SKM-1 treated with dmso at 0.1 percent for 144 hours (cell line): ENCODE results near the gene NR3C2.
"Not testable (repeated sequence)": the region's sequence is repeated elsewhere in the genome, so short reads cannot be mapped to it uniquely, and the experiment has no call there.

ENCODE experiments used
- DNase-seq: peaks from one replicate; lab custom pipeline; 2025; ENCODE audit not compliant: unreplicated experiment; lab: John Stamatoyannopoulos, UW

Gene NR3C2

DNA sequence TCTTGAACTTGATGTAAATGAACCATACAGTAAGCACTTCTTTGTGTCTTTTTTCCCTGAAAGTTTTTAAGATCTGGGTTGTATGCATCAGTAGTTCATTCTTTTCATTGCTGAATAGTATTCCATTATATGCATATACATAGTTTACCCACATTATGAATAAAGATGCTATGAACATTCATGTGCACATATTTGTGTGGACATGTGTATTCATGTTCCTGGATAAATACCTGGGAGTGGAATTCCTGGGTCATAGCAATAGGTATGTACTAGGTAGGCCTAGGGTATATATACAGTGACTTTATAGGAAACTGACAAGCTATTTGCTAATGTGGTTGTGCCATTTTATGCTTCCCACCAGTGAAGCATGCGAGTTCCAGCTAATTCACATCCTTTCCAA, 215.9 kb downstream of the NR3C2 start:
- no peak for DNase-seq

DNA sequence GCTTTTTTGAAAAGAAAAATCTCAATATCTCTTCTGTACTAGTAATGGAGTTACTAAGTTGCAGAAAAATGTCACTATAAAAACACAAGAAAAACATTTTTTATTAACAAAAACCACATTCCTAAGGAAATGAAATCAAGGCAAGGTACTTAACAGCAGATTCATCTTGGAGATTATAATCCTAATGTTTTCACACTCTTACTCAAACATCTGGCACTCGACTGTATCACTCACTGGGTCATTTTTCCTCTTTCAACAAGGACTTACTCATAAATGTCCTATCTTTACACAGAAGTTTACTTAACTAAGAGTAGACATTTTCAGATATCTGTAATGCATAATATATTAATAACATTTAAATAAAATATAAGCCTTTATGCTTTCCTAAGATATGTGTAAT, 216.6 kb downstream of the NR3C2 start:
- no peak for DNase-seq

DNA sequence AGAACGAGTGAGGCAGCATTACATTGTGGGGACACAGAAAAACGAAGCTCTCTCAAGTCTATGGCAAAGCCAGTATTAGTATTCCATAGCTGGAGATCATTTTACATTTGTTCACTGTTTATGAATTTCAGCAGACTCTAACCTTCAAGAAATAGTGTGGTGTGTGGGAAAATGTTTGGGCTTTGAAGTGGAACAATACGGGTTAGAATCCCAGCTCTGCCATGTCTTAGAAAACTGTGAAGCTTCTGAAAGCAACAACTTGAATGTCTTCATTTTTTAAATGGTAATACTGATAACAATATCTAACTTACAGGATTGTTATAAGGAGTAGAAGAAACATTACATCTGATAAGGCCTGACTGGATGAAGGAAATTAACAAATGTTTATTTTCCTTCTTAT, 217.7 kb downstream of the NR3C2 start:
- no peak for DNase-seq

DNA sequence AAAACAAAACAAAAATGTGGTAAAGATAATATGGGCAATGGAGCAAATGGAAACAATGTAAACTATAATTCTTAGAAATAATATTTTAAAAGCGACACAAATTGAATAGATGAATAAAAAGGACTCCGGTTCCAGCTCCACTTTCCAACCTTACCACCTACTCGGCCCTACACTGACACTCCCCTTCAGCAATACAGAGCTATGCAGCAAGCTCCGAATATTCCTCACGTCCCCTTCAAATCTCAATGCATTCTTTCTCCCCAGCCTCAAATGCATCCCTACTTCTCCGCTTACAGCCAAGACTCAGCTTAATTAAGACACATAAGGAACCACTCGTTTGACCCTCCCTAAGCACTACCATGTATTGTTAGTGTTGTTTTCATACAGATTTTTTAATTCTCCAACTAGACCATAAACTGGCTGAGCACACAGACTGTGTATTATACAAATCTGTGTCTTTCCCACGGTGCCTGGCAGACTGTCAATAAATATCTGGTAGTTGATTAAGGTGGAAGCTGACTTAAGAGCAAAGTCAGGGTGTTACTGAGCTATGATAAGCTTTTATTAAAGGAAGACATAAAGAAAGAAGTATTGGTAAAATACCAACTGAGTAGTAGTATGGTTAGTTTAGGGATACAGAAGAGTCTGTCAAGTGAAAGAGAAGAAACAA, 219.1 kb downstream of the NR3C2 start:
- no peak for DNase-seq

DNA sequence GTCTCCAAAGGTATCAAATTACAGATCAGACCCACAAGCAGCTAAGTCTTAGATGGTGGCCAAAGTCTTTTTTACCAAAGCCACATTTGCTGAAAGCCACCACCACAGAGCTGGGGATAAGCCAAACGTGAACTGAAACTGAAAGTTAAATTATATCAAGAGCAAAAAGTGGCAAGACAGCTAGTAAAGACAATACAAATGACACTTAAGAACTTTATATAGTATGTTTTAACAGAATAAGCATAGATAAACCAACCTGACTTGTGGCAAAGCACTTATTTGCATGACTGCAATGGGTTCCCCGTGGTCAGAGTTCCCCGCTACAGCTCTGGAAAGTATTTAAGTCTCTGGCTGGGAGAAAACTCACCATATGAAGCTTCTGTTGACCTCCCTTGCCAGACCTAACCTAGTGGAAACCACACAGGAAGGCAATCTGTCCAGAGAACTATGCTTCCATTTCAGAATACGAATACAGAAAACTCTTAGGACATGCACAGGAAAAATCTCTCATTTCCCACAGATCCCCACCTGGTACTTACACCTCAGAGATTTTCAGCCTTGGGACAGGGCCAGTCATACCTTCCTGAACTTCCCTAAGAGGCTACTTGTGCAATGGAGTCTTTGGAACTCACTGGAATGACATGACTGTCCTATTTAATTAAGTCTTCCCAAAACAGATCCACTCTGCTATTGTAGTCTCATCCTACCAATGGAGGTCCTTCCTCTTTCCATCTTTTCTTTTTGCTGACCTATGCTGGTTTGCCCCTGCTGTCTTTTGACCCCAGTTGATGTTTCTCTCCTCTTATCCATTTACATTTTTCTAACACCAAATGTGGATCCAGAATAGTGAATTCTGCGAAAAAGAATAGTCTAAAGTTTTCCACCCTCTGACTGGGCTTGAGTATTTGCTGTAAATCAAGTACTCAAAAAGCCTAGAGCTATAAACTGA, 225.1 kb downstream of the NR3C2 start:
- no peak for DNase-seq

DNA sequence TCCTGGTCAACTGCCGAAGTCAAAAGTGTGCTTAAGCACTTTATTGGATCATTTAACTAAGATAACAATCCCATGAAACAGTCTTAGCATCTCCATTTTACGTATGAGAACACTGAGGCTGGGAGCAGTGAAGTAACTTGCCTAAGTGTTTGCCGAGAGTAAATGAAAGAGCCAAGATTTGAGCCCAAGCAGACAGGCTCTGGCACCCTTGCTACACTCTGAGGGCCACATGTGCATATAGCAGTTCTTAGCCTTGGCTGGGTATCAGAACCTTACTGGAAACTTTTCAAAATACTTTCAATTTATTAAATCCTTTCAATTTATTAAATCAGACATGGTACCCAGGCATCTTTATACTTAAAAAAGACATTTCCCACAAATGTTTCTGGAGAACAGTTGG, 225.9 kb downstream of the NR3C2 start:
- no peak for DNase-seq

DNA sequence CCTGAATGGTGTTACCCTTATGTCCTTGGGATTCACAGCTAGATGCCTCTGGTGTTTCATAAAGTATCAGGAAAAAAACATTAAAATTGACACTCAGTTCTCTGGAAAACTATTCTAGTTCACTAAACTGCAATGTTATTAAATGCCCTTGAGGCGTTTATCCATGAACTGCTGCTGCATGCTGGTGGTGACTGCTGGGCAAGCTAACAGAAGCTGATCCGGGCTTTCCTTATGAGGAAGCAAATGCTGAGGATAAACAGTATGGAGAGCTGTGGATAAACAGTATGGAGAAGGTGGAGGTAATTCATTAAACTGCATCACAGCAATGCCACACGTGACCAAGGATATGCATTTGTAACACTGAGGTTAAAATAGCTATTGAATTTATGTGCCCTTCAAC, 227.0 kb downstream of the NR3C2 start:
- DNase-seq = no peak

DNA sequence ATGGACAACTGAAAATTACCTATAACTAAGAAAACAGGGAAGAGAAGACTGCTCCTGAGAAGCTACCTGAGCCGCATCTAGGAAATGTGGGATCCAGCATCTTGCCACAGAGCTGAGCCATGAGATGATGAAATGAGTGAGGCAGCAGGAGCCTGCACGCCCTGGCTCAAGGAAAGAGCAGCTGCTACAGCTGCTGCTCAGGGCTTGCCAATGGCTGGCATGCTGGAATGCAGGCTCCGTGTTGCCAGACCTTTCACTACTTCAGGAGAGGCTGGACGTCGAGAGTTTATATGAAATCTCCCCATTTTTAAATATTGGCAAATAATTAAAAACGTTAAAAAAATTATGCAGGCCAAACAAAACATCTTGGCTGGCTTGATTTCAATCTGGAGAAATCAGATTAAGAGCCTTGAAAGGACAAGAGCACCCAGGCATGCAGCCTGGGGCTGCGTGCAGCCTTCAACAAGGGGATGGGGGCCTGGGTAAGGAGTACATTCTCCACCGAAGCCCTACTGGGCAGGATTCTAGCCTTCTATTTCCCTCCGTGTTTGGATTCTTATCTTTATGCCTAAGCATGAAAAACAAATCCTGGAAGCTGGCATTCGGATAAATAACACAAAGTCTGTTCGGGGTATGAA, 227.6 kb downstream of the NR3C2 start:
- no peak for DNase-seq

DNA sequence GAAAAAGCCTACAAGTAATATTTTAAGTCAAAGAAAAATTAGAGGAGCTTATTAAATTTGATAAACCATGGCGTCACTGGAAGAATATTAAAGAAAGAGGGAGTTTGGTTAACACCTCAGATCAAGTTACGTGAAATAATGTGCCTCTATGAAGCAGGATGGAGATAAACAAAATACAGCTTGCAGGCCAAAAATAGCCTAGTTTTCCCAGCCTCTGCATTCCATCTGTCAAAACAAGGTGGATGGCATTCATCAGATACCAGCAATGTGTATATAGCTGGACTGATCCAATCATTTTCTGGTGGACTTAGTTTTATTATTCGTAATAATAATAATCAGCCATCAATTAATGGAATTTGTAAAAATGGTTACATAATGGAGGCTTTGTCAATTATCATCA, 230.7 kb downstream of the NR3C2 start:
- no peak for DNase-seq

DNA sequence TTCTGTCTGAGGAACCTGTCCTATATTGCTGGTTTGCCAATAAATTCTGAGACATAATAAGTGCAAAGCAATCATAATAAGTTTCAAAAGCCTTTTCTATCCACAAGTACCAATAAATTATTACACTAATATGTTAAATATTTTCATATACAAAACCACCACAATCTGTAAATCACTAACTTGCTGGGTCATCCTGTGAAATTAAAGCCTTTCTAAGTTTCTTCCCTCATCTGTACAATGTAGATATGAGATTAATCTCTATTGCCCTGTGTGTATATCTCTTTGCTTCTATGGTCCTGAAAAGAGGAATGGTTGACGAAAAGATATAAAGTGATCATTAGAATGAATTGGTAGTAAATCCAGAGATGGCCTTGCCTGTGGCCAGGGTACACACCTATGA, 231.6 kb downstream of the NR3C2 start:
- DNase-seq = no peak

DNA sequence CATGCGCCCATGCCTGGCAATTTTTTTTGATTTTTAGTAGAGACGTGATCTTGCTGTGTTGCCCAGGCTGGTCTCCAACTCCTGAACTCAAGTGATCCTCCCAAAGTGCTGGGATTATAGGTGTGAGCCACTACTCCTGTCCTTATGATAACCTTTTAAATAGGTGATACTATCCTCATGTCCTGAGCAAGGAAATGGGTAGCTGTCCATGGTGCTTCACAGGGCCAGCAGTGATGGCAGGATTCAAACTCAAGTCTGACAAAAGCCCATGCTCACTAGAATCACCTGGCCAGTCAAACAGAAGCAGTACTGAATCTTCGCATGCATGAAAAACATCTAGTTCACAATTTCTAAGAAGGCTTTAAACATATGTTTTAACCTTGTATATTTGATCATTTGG, 235.1 kb downstream of the NR3C2 start:
- DNase-seq = no peak

DNA sequence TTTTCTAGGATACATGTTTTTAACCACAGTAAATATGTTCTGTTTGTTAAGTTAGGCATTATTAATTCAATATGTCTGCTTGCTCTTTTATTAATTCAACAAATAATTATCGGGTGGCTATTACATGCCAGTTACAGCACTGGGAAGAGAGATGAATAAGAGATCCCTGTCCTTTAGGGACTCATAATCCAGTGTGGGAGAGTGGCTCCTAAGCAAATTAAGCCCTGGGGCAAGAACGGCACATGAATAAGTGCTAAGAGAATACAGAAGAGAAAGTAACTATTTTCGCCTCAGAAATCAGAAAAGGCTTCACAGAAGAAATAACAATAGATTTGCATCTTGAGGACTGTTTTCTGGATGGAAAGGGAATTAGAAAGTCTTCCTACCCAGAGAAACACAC, 236.7 kb downstream of the NR3C2 start:
- no peak for DNase-seq

DNA sequence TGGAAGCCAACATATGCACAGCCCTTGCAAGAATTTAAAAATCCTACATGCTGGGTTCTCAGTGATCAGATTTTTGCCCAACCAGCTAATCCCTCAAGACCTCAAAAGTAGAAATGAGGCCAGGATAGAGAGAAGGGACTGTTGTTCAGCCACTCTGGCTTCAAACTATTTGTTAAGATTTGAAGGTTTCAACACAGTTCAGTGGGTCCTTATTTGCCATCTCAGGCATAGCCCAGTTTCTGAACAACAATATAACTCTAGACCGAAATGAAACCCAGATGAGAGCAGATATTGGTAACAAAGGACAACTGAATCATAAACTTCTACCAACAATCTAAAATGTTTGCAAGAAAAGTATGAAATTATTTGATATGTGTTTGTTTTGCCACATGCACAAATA, 237.3 kb downstream of the NR3C2 start:
- no peak for DNase-seq

DNA sequence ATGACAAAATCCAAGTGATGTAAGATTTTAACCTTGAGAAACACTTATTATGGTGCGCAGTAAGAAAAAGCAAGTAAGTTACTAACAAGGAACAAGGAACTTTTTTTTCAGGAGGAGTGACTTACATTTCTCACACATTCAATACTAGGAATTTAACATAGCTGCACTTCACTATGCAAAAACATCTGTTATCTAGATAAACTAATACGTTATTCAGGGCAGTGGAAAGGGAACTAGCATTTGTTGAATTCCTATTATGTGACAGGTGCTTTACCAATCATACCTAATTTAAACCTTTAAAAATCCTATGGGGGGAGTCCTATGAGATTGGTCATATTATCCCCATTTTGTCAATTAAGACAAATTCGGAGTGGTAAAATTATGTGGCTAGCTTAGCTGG, 238.0 kb downstream of the NR3C2 start:
- no peak for DNase-seq

DNA sequence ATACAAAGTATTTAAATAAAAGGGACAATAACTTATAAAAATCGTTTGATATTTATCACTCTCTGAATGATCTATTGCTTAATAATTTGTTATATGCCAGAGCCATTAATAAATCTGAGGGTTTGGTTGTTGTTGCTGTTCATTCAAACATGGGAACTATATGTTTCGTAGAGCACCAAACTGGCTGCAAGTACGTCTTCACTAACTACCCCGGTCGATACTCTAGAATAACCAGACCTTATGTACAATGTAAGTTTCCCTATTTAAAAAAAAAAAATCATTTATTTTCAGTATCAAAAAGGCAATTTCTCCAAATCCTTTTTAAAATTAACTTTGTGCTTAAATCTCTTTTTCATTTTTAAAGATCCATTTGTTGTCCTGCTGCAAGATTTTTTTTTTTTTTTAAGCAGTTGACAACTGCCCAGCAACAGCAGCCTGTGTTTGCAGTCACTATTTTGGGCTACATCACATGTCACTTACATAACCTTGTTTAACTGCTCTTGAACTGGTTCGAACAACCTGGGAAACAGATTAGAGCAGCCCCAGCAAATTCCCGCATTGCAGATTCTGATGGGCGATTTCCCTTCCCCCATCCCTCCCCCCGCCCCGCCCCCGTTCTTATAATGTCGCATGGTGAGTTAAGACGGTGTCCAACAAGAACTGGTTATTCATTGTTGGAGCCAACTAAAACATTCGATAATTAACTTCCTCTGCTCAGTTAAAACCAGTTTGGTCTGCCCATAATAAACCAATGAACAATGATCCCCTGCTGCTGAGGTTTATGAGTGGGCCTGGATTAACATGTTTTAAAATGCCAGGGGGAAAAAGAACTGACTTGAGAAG, 238.9 kb downstream of the NR3C2 start:
- DNase-seq = no peak

DNA sequence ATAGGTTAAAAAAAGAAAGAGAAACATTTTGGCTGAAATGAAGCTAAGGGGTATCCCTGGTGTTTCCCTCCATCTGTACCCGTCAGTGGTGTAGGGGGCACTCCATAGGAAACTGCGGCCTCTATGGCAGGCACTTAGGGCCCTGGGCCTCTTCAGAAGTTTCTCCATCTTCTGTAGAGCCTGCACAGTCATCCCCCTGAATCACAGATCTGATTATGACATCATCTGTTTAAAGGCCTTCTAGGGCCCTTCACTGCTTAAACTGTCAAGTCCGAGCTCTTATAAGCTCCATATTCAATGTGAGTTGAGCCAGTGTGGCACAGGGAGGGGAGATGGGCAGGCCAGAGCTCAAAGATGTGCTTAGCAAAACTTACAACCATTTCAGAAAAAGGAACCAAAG, 241.3 kb downstream of the NR3C2 start:
- DNase-seq = no peak

DNA sequence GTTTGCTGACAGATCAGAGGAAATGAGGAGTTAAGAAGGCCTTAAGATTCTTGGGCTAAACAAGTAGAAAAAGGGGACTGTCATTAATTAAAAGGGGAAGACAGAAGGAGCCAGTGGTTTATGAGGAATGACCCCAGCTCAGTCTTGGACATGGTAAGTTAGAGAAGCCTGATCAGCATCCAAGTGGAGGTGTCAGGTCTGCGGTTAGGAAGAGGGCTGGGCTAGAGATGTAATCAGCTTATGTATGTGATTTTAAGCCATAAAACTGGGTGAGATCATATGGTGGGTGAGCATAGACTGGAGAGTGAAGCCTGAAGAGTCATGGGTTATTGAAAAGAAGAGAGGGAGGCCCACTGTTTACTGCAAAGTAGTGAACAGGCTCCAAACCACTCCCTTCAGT, 246.1 kb downstream of the NR3C2 start:
- DNase-seq = peak; percentile 46

DNA sequence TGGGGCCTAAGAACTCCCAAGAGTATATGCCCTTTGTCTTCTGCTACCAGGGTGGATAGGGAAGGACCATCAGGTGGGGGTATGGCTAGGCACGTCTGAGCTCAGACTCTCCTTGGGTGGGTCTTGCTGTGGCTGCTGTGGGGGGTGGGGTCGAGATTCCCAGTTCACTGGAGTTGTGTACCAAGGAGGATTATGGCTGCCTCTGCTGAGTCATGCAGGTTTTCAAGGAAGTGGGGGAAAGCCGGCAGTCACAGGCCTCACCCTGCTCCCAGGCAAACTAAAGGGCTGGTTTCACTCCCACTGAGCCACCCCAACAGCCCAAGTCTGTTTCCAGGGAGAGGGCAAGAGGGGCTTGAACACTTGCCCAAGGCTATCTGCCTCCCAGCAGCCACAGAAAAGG, 249.7 kb downstream of the NR3C2 start:
- no peak for DNase-seq

DNA sequence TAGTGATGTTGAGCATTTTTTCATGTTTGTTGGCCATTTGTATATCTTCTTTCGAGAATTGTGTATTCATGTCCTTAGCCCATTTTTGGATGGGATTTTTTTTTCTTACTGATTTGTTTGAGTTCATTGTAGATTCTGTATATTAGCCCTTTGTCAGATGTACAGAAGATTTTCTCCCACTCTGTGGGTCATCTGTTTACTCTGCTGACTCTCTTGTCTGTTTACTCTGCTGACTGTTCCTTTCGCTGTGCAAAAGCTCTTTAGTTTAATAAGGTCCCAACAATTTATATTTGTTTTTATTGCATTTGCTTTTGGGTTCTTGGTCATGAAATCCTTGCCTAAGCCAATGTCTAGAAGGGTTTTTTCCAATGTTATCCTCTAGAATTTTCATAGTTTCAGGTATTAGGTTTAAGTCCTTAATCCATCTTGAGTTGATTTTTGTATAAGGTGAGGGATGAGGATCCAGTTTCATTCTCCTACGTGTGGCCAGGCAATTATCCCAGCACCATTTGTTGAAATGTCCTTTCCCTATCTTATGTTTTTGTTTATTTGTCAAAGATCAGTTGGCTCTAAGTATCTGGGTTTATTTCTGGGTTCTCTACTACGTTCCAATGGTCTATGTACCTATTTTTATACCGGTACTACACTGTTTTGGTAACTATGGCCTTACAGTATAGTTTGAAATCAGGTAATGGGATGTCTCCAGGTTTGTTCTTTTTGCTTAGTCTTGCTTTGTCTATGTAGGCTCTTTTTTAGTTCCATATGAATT, 254.6 kb downstream of the NR3C2 start:
- DNase-seq = not testable (repeated sequence)

DNA sequence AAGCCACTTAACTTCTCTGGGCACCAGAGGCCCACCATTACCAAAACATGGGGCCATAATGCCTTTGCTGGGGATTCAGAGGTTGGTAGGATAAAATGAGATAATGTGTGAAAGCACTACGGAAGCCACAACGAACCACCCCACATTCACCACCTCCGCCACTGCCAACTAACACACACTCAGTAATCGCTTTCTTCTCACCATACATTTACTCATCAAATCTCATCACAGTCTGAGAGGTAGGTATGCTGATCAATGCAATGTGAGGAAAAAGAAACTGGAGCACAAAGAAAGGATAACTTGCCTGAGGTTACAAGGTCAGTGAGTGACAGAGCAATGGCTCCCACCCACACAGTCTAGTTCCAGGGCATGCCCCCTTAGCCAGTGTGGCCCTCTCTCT, 257.3 kb downstream of the NR3C2 start:
- no peak for DNase-seq
